NCI-H2171 treated with DMSO at 0.1 percent for 48 hours (cell line): Measurements from ENCODE around the gene NIPBL.
"Not testable (repeated sequence)": the region's sequence is repeated elsewhere in the genome, so short reads cannot be mapped to it uniquely, and the experiment has no call there.

Experiments
- DNase-seq: peaks from one replicate; lab custom pipeline; 2025; lab: John Stamatoyannopoulos, UW

Gene NIPBL

DNA sequence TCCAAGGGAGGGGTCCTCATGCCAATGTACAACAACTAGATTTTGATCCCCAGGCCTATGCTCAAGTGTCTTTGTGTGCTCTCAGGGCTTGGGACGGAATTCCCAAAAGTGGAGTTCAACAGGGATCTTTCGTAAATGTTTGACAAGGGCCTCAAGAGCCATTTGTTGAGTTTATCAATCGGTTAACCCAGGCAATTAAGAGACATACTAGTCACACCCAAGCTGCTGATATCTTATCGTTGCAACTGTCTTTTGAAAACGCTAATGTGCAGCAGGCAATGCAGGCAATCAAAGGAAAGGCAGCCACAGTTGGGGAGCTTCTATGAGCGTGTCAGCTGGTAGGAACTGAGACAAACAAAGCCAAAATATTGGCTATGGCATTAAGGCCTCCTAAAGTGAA is 211.4 kb downstream of the NIPBL start:
- DNase-seq = no peak

GRCh38 chr5:37090123-37090726 is 213.7 kb downstream of the NIPBL start:
- no peak for DNase-seq

GRCh38 chr5:37090781-37091180 is 214.2 kb downstream of the NIPBL start:
- DNase-seq = no peak

DNA sequence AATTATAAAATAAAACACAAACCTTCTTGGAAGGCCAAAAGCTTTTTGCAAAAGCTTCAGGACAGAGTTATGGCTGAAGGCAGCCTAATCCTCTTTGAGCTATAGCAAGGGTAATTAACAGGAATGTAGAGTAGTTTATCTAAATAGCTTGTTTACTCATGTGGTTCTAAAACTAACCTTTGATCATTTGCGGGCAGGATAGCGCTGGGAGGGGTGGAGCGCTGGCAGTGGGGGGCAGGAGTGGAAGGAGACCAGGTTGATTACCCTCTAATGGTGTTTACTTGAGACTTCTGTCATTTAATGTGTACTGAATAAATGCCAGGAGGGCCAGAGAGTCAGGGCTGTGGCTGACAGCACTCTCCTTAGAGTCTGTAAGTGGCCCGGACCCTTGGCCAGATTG is 217.2 kb downstream of the NIPBL start:
- not testable (repeated sequence) for DNase-seq

- not testable (repeated sequence) for DNase-seq
Measured at GRCh38 chr5:37099267-37099666, 222.7 kb downstream of the NIPBL start.

DNA sequence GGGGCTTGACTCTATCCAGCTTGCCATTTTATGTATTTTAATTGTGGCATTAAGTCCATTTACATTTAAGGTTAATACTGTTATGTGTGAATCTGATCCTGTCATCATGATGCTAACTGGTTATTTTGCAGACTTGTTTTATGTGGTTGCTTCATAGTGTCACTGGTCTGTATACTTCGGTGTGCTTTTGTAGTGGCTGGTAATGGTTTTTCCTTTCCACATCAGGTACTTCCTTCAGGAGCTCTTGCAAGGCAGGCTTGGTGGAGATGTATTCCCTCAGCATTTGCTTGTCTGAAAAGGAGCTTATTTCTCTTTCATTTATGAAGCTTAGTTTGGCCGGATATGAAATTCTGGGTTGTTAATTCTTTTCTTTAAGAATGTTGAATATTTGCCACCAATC is 226.7 kb downstream of the NIPBL start:
- no peak for DNase-seq

DNA sequence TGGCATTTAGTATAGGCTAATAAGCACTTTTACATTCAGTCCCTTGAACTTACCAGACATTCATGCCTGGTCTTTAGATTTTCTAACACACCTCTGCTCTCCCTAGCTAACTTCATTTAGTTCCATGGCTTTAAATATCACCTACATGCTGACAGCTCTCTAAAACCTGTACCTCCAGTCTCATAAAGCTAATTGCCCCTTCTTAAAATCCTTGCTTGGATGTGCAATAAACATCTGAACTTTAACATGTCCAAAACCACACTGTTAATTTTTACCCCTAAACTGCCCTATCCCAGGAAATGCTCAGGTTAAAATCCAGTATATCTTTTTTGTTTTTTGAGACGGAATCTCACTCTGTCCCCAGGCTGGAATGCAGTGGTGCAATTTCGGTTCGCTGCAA is 232.8 kb downstream of the NIPBL start:
- DNase-seq = no peak

DNA sequence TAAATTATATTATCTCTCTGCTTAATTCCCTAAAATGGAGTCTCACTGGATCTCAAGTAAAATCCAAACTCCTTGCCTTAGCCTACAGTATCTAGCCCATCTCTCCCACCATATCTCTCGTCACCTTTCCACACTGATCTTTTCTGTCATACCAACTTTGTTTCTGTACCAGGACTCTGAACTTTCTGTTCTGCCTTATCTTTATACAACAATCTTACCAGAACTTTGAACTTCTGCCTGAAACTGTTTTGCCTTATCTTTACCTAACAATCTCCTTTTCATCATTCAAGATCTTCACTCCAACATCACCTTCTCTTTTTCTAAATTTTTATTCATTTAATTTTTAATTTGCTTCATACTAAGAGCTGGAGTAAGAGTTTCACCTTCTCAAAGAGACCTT is 233.6 kb downstream of the NIPBL start:
- no peak for DNase-seq

DNA sequence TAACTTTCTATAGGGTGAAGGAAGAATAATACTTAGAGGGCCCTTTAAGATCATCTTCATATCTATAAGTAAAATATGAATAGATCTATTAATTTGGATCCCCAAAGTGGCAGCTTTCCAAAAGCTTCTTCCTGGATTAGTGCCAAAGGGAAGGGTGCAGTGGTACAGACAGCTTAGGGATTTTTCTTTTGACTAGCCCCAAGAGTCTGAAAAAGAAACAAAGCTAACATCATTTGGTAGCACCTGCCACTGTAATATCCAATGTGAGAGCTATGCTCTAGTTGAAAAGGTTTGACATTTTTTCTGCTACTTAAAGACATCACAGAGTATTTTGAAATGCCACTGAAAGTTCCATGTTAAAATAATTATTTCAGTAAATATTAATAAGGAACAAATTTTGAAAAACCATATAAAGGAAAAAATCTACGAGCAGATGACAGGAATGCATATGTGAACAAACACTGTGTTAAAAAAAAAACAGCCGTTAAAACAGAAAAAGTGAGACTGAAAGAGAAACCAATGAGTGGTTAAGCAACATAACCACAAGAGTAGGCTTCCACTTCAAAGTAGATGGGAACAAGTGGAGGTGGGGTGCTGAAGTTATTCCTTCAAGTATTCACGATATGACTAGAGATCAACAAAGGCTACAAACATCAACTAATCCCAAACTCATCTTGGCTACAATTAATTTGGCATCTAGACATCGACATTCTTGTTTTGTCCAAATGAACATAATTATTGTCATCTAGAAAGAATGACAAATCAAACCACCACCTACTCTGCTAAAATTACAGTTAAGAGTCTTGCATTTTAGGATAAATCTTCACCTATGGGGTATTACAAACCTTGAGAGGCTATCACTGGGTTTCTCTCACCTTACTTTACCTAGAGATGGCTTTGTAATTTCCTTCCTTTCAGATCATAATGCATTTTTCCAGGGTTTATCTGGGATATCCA is 235.1 kb downstream of the NIPBL start:
- no peak for DNase-seq

GRCh38 chr5:37112383-37112991 is 235.9 kb downstream of the NIPBL start:
- no peak for DNase-seq
